Brain microvascular endothelial cell (primary cell): ENCODE measurements around the gene MLLT3.

ENCODE experiments used
- DNase-seq: peaks from one replicate; pipeline ENCODE4 v3.0.0-alpha.2; 2020
- H3K27ac ChIP-seq: fragments of 250-450 bp; sonication (Bioruptor Pico); 2 replicates; pipeline ENCODE4 v1.5.1; 2020; ENCODE audit warnings: mild to moderate bottlenecking, moderate library complexity
- H3K27me3 ChIP-seq: fragments of 250-450 bp; sonication (Bioruptor Pico); replicated peaks from 2 replicates; pipeline ENCODE4 v1.5.1; 2020; ENCODE audit warnings: mild to moderate bottlenecking
- H3K36me3 ChIP-seq: fragments of 250-450 bp; sonication (Bioruptor Pico); replicated peaks from 2 replicates; pipeline ENCODE4 v1.5.1; 2020; ENCODE audit warnings: mild to moderate bottlenecking
- H3K4me3 ChIP-seq: 2 replicates; pipeline ENCODE4 v1.5.1; 2011; ENCODE audit warnings: low read depth, mild to moderate bottlenecking, control low read depth, low read length, moderate library complexity
- CTCF ChIP-seq: IDR thresholded peaks from 2 replicates; pipeline ENCODE4 v1.5.1; 2011; ENCODE audit warnings: low read depth, mild to moderate bottlenecking, moderate library complexity, low read length, control low read depth, inconsistent platforms; ENCODE audit errors: missing control alignments
- in situ Hi-C: cut with HindIII; loops from 2 replicates; pipeline ENCODE4 v1.10.0; 2017; ENCODE audit warnings: low sequenced_read_pairs, low pct_ligation_motif_present

The MLLT3 gene

GRCh38 chr9:20419533-20419932, 202.8 kb downstream of the MLLT3 start:
- no peaks in the 10 kb centered on the region for H3K27me3 ChIP-seq
- in situ Hi-C loops = no loop called here
- H3K4me3 ChIP-seq = no peak overlapping the region
- no peak for DNase-seq
- no peak overlapping the region for H3K27ac ChIP-seq
- no peaks in the 10 kb centered on the region for H3K36me3 ChIP-seq
- TF ChIP-seq CTCF = no peak

DNA sequence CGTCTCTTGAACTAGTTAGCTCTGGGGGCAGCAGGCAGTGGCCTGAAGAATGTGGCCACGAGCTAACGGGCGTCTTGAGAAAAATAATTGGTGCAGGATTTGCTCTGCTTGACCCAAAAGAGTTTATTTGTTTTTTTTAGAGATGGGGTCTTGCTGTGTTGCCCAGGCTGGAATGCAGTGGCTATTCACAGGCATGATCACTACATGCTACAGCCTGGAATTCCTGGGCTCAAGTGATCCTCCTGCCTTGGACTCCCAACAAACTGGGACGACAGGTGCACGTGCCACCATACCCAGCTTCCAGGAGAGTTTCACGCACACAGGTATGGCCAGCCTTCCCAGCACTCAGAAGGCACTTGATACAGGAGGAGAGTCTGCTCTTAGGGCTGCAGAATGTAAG, 203.8 kb downstream of the MLLT3 start:
- no peak for DNase-seq
- H3K36me3 ChIP-seq = no peaks in the 10 kb centered on the region
- no peak overlapping the region for H3K4me3 ChIP-seq
- H3K27me3 ChIP-seq = no peaks in the 10 kb centered on the region
- in situ Hi-C loops = no loop called here
- no peak overlapping the region for H3K27ac ChIP-seq
- no peak for TF ChIP-seq CTCF

DNA sequence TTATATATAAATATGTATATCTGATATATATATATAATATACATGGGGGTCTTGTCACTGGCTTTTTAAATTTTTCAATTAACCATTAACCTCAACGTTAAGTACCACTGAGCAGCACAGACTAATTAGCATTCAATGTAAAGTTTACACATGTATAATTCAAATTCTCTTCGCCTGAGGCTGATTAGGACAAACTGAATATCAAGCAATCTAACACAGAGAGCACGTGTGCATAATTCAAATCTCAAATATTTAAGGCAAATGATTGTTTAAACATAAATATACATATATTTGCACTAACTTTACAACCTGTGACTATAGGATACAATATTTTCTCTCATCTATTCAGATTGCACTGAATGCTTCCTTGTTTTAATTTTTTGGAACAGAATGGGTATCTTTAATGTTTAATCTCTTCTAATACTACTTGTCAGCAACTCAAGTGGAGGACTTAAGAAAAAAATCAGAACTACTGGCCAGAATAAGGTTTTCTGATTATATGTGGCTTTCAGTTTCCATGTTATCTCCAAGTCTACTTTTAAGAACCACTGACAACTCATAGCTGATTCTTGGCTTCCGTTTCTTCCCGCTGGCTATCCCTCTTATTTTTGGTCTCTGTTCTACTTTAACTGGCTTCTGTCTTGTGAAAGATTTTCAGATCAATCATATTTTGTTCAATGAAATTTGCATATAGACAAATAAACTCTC, 204.8 kb downstream of the MLLT3 start:
- in situ Hi-C loops = no loop called here
- no peak for DNase-seq
- Histone ChIP-seq H3K27me3 (no peaks in the 10 kb centered on the region), H3K36me3 (no peaks in the 10 kb centered on the region), H3K4me3 (no peak overlapping the region), H3K27ac (no peak overlapping the region)
- TF ChIP-seq CTCF = no peak

DNA sequence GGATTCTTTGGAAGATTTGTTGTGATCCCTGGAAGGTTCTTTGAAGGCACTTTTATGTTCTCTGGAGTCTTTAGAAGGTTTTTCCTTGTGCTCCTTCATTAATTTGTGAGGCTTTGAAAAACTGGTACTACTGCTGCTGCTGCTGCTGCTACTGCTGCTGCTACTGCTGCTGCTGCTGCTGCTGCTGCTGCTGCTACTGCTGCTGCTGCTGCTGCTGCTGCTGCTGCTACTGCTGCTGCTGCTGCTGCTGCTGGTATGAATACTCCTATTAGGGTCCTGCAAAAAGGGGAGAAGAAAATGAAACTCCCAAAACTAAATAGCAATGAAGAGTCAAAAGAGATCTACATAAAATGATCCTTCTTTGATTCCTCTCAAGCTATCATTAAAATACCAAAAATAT, 208.1 kb downstream of the MLLT3 start:
- no peaks in the 10 kb centered on the region for H3K27me3 ChIP-seq
- in situ Hi-C loops = no loop called here
- no peak overlapping the region for H3K4me3 ChIP-seq
- H3K36me3 ChIP-seq = no peaks in the 10 kb centered on the region
- DNase-seq = no peak
- H3K27ac ChIP-seq = no peak overlapping the region
- TF ChIP-seq CTCF = no peak

DNA sequence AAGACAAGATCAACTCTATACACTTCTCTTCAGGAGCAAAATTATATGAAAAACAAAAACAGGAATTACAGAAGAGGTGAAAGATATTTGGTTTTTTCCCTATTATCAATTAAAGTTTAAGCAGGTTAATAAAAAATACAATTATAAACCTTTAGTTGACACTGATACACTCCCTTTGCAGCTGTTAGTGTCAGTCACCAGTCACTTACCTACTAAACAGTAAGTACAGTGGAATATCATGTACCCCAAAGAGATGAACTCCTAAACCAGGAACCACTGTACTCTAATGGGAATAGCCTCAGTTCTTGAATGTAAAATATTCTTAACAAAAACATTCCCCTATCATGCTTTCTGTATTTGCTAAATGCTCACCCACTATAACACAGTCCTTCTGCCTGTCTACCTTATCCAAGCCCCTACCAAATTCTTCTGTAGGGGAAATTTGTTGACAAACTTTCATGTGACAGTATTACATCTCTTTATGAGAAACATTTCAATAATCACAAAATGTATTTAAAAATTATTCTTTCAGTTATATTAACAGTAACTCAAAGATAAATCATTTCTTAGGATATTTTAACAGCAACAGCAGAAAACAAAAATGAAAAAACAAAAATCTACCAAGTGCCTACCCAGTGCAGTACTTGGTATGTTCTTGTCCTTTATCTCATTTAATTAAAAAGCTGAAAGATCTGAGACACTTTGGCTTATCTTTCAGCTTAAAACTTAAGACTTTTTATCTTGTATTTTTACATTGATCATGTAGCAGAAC, 212.8 kb downstream of the MLLT3 start:
- DNase-seq = no peak
- H3K36me3 ChIP-seq = no peaks in the 10 kb centered on the region

More for the DNA sequence above, 212.8 kb downstream of the MLLT3 start:
- in situ Hi-C loops = no loop called here
- H3K27ac ChIP-seq = no peak overlapping the region
- H3K4me3 ChIP-seq = no peak overlapping the region
- H3K27me3 ChIP-seq = no peaks in the 10 kb centered on the region
- no peak for TF ChIP-seq CTCF
